Natural killer cell (primary cell): Measurements from ENCODE around the gene ADAD1. TPM values are rescaled to one million over a fixed set of nuclear protein-coding genes. Genes with fewer than 3 reads are reported as not detected.

Experiments used
- ATAC-seq, 3 donors: fragments of 150-1000 bp in 2 of 3; fragments of 200-7000 bp in 1 of 3; cut with Tn5 transposase; 1 replicate in 1 of 3; 2 replicates in 2 of 3; pipeline ENCODE4 v1.10.0; 2021; ENCODE audit warnings: mild to moderate bottlenecking in 2 of 3, moderate library complexity in 2 of 3
- DNase-seq, 2 donors: peaks; one replicate each; pipeline versions ENCODE4 v3.0.0 to v3.0.0-alpha.2; 2013 to 2021; ENCODE audit warnings: mixed read lengths in 1 of 2
- H3K27ac ChIP-seq: one replicate; pipeline ENCODE4 v1.5.1; 2013; ENCODE audit warnings: mild to moderate bottlenecking, low read length
- H3K27me3 ChIP-seq: one replicate; pipeline ENCODE4 v1.6.1; 2013; ENCODE audit warnings: low read length; ENCODE audit not compliant: control insufficient read depth, insufficient read depth
- H3K36me3 ChIP-seq: one replicate; pipeline ENCODE4 v1.6.1; 2013; ENCODE audit warnings: low read length; ENCODE audit not compliant: control insufficient read depth, insufficient read depth
- H3K4me1 ChIP-seq: one replicate; pipeline ENCODE4 v1.6.1; 2013; ENCODE audit warnings: low read length; ENCODE audit not compliant: control insufficient read depth, insufficient read depth
- H3K4me3 ChIP-seq: one replicate; pipeline ENCODE4 v1.5.1; 2013; ENCODE audit warnings: low read length
- H3K9me3 ChIP-seq: one replicate; pipeline ENCODE4 v1.6.1; 2013; ENCODE audit warnings: low read length; ENCODE audit not compliant: control insufficient read depth, insufficient read depth
- H3K27ac Mint-ChIP-seq, 2 donors: one replicate each; pipeline ENCODE4 v1.8.0; 2022; ENCODE audit warnings: mild to moderate bottlenecking in 2 of 2, mixed read lengths in 2 of 2, moderate library complexity in 1 of 2
- H3K27me3 Mint-ChIP-seq, 2 donors: one replicate each; pipeline ENCODE4 v1.8.0; 2022; ENCODE audit warnings: low read depth in 2 of 2, mixed read lengths in 2 of 2
- H3K36me3 Mint-ChIP-seq: one replicate; pipeline ENCODE4 v1.8.0; 2022; ENCODE audit warnings: mixed read lengths
- H3K4me1 Mint-ChIP-seq, 2 donors: one replicate each; pipeline ENCODE4 v1.8.0; 2022; ENCODE audit warnings: mixed read lengths in 2 of 2
- H3K4me3 Mint-ChIP-seq: one replicate; pipeline ENCODE4 v1.8.0; 2022; ENCODE audit warnings: mild to moderate bottlenecking, moderate library complexity, mixed read lengths
- H3K9me3 Mint-ChIP-seq, 2 donors: one replicate each; pipeline ENCODE4 v1.8.0; 2022; ENCODE audit warnings: mixed read lengths in 2 of 2
- WGBS: methylation state at CpG from one replicate; pipeline ENCODE4 v1.1.7; 2013; ENCODE audit warnings: missing lambda C conversion rate; ENCODE audit not compliant: insufficient coverage; 5-methylcytosine and 5-hydroxymethylcytosine counted together
- intact Hi-C: fragments of 100-400 bp; cut with micrococcal nuclease; formaldehyde crosslinking; loops from one replicate; pipeline ENCODE4 v1.14.2; 2022
- total RNA-seq, 4 donors: library from RNA; stranded (reverse); fragments of 120-200 nt in 1 of 4; gene quantifications; one replicate each; pipeline versions ENCODE4 v1.2.3 to v1.2.4, GENCODE V29; 2013 to 2022
- TF ChIP-seq, protein P1 (sequence below): fragments of 200-600 bp; IDR thresholded peaks from one replicate; pipeline ENCODE4 v1.8.0; 2022; ENCODE audit warnings: antibody characterized with exemption

ADAD1 gene
- total RNA-seq, 3 donors from 2014 or later (not counting 1 experiment from before 2014, with no cell fraction given), result not detected

GRCh38 chr4:122341886-122342285 is 36.9 kb upstream of the ADAD1 start:
- Histone ChIP-seq H3K4me3 (no peak overlapping the region), H3K27me3 (no peaks in the 10 kb centered on the region), H3K27ac (no peak overlapping the region), H3K9me3 (no peaks in the 10 kb centered on the region), H3K4me1 (no peaks in the 10 kb centered on the region), H3K36me3 (peaks cover 48% of the 10 kb centered on the region)
- DNase-seq (no peak), ATAC-seq (no peak)
- Mint-ChIP-seq H3K4me3 (no peak overlapping the region), H3K27me3 (no peaks in the 10 kb centered on the region), H3K27ac (no peak overlapping the region), H3K36me3 (peaks cover under 1% of the 10 kb centered on the region), H3K4me1 (no peaks in the 10 kb centered on the region), H3K9me3 (no peaks in the 10 kb centered on the region)
- TF ChIP-seq, protein P1, sequence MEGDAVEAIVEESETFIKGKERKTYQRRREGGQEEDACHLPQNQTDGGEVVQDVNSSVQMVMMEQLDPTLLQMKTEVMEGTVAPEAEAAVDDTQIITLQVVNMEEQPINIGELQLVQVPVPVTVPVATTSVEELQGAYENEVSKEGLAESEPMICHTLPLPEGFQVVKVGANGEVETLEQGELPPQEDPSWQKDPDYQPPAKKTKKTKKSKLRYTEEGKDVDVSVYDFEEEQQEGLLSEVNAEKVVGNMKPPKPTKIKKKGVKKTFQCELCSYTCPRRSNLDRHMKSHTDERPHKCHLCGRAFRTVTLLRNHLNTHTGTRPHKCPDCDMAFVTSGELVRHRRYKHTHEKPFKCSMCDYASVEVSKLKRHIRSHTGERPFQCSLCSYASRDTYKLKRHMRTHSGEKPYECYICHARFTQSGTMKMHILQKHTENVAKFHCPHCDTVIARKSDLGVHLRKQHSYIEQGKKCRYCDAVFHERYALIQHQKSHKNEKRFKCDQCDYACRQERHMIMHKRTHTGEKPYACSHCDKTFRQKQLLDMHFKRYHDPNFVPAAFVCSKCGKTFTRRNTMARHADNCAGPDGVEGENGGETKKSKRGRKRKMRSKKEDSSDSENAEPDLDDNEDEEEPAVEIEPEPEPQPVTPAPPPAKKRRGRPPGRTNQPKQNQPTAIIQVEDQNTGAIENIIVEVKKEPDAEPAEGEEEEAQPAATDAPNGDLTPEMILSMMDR, result no peak
- intact Hi-C loops, result no loop called here
- 97% methylated on average over 1 of the region's 1 CpG for WGBS

- H3K27ac ChIP-seq, result no peak overlapping the region
- H3K27me3 Mint-ChIP-seq, result no peaks in the 10 kb centered on the region
- no peak overlapping the region for H3K4me3 Mint-ChIP-seq
- 88% methylated on average over 1 of the region's 1 CpG for WGBS
- ATAC-seq, result no peak
- no peaks in the 10 kb centered on the region for H3K27me3 ChIP-seq
- no peak for DNase-seq
- H3K4me3 ChIP-seq, result no peak overlapping the region
- no peaks in the 10 kb centered on the region for H3K4me1 Mint-ChIP-seq
- peaks cover 17% of the 10 kb centered on the region for H3K36me3 Mint-ChIP-seq
- H3K27ac Mint-ChIP-seq, result no peak overlapping the region
- H3K9me3 Mint-ChIP-seq, result no peaks in the 10 kb centered on the region
- H3K4me1 ChIP-seq, result no peaks in the 10 kb centered on the region
- TF ChIP-seq, protein P1, result no peak
- peaks cover 61% of the 10 kb centered on the region for H3K36me3 ChIP-seq
- no peaks in the 10 kb centered on the region for H3K9me3 ChIP-seq
- intact Hi-C loops, result no loop called here
These were observed 32.8 kb upstream of the ADAD1 start for GRCh38 chr4:122346036-122346435.

DNA sequence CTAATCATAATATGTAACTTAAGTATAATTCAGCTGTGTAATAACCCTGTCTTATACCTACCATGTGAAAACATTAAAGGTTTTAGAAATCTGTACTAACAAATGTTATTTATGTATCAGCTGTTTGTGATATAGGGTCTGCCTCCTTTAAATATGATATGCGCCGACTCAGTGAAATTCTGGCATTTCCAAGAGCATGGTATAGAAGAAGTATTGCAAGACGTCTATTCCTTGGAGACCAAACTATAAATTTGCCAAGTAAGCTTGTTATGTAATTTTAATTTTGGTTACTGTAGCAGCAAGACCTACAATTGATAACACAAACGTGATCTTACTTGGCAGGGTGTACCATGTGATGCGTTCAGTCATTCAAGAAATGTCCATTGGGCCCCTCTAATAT is 32.3 kb upstream of the ADAD1 start:
- ATAC-seq (no peak), DNase-seq (no peak)
- no peak overlapping the region for H3K27ac ChIP-seq
- intact Hi-C loops, result no loop called here
- no peak overlapping the region for H3K4me3 ChIP-seq
- H3K36me3 Mint-ChIP-seq, result peaks cover 21% of the 10 kb centered on the region
- no peaks in the 10 kb centered on the region for H3K9me3 Mint-ChIP-seq
- TF ChIP-seq, protein P1, result no peak
- no peaks in the 10 kb centered on the region for H3K9me3 ChIP-seq
- H3K36me3 ChIP-seq, result peaks cover 65% of the 10 kb centered on the region
- no peaks in the 10 kb centered on the region for H3K27me3 ChIP-seq
- no peak overlapping the region for H3K27ac Mint-ChIP-seq
- H3K4me1 ChIP-seq, result no peaks in the 10 kb centered on the region
- no peaks in the 10 kb centered on the region for H3K27me3 Mint-ChIP-seq
- no peaks in the 10 kb centered on the region for H3K4me1 Mint-ChIP-seq
- WGBS, result 91% methylated on average over 5 of the region's 5 CpGs
- no peak overlapping the region for H3K4me3 Mint-ChIP-seq

GRCh38 chr4:122356317-122356808 is 22.4 kb upstream of the ADAD1 start:
- Histone ChIP-seq H3K9me3 (no peaks in the 10 kb centered on the region), H3K36me3 (peaks cover 76% of the 10 kb centered on the region), H3K4me1 (no peaks in the 10 kb centered on the region), H3K27ac (no peak overlapping the region), H3K4me3 (no peak overlapping the region), H3K27me3 (no peaks in the 10 kb centered on the region)
- ATAC-seq, result no peak
- no peaks in the 10 kb centered on the region for H3K27me3 Mint-ChIP-seq
- DNase-seq, result no peak
- TF ChIP-seq, protein P1, result no peak
- no peak overlapping the region for H3K27ac Mint-ChIP-seq
- intact Hi-C loops, result no loop called here
- no peaks in the 10 kb centered on the region for H3K4me1 Mint-ChIP-seq
- peaks cover 25% of the 10 kb centered on the region for H3K36me3 Mint-ChIP-seq
- no peaks in the 10 kb centered on the region for H3K9me3 Mint-ChIP-seq
- no peak overlapping the region for H3K4me3 Mint-ChIP-seq
